ENCODE data around the gene YY1AP1.
"Not testable (repeated sequence)": the region's sequence is repeated elsewhere in the genome, so short reads cannot be mapped to it uniquely, and the experiment has no call there.

DNA sequence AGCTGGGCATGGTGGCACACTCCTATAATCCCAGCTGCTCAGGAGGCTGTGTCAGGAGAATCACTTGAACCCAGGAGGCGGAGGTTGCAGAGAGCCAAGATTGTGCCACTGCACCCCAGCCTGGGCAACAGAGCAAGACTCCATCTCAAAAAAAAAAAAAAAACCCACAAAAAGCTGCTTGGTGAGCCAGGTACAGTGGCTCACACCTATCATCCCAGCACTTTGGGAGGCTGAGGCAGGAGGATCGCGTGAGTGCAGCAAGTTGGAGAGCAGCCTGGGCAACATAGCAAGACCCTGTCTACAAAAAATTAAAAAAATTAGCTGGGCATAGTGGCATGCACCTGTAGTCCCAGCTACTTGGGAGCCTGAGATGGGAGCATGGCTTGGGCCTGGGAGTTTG, 26.5 kb upstream of the YY1AP1 start:
- TF ChIP-seq, protein P1, sequence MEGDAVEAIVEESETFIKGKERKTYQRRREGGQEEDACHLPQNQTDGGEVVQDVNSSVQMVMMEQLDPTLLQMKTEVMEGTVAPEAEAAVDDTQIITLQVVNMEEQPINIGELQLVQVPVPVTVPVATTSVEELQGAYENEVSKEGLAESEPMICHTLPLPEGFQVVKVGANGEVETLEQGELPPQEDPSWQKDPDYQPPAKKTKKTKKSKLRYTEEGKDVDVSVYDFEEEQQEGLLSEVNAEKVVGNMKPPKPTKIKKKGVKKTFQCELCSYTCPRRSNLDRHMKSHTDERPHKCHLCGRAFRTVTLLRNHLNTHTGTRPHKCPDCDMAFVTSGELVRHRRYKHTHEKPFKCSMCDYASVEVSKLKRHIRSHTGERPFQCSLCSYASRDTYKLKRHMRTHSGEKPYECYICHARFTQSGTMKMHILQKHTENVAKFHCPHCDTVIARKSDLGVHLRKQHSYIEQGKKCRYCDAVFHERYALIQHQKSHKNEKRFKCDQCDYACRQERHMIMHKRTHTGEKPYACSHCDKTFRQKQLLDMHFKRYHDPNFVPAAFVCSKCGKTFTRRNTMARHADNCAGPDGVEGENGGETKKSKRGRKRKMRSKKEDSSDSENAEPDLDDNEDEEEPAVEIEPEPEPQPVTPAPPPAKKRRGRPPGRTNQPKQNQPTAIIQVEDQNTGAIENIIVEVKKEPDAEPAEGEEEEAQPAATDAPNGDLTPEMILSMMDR (IDR thresholded peaks at IDR 0.05; ENCODE audit: insufficient read depth, low read length) = not testable (repeated sequence)
- TF ChIP-seq SPI1 (IDR thresholded peaks at IDR 0.05; ENCODE audit: borderline replicate concordance, low read depth); POLR2AphosphoS5 (IDR thresholded peaks at IDR 0.05; ENCODE audit: low read depth); GABPA (IDR thresholded peaks at IDR 0.05; ENCODE audit: low read depth): not testable (repeated sequence)
- TF ChIP-seq, protein P2, sequence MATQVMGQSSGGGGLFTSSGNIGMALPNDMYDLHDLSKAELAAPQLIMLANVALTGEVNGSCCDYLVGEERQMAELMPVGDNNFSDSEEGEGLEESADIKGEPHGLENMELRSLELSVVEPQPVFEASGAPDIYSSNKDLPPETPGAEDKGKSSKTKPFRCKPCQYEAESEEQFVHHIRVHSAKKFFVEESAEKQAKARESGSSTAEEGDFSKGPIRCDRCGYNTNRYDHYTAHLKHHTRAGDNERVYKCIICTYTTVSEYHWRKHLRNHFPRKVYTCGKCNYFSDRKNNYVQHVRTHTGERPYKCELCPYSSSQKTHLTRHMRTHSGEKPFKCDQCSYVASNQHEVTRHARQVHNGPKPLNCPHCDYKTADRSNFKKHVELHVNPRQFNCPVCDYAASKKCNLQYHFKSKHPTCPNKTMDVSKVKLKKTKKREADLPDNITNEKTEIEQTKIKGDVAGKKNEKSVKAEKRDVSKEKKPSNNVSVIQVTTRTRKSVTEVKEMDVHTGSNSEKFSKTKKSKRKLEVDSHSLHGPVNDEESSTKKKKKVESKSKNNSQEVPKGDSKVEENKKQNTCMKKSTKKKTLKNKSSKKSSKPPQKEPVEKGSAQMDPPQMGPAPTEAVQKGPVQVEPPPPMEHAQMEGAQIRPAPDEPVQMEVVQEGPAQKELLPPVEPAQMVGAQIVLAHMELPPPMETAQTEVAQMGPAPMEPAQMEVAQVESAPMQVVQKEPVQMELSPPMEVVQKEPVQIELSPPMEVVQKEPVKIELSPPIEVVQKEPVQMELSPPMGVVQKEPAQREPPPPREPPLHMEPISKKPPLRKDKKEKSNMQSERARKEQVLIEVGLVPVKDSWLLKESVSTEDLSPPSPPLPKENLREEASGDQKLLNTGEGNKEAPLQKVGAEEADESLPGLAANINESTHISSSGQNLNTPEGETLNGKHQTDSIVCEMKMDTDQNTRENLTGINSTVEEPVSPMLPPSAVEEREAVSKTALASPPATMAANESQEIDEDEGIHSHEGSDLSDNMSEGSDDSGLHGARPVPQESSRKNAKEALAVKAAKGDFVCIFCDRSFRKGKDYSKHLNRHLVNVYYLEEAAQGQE (IDR thresholded peaks at IDR 0.05; ENCODE audit: insufficient replicate concordance, low read depth) = not testable (repeated sequence)

Data from HL-60 (cell line).